ENCODE data around the gene ARHGEF28.

The ARHGEF28 gene

GRCh38 chr5:73654171-73654811 lies 28.3 kb downstream of the ARHGEF28 start:
- no peak for DNase-seq (ENCODE audit: low read depth)

GRCh38 chr5:73654819-73655318 lies 28.9 kb downstream of the ARHGEF28 start:
- DNase-seq (ENCODE audit: low read depth): no peak

GRCh38 chr5:73655521-73656160 lies 29.6 kb downstream of the ARHGEF28 start:
- no peak for DNase-seq (ENCODE audit: low read depth)

GRCh38 chr5:73661753-73662152 lies 35.8 kb downstream of the ARHGEF28 start:
- DNase-seq (ENCODE audit: low read depth): no peak

- no peak for DNase-seq (ENCODE audit: low read depth)
These were observed 37.3 kb downstream of the ARHGEF28 start for GRCh38 chr5:73663161-73663859.

GRCh38 chr5:73663860-73664240 lies 37.9 kb downstream of the ARHGEF28 start:
- DNase-seq (ENCODE audit: low read depth): no peak

GRCh38 chr5:73664796-73665195 lies 38.8 kb downstream of the ARHGEF28 start:
- DNase-seq (ENCODE audit: low read depth): no peak

- DNase-seq (ENCODE audit: low read depth): no peak
These were observed 40.9 kb downstream of the ARHGEF28 start for GRCh38 chr5:73666891-73667290.

GRCh38 chr5:73668017-73668416 lies 42.0 kb downstream of the ARHGEF28 start:
- no peak for DNase-seq (ENCODE audit: low read depth)

- DNase-seq (ENCODE audit: low read depth): no peak
These were observed 42.6 kb downstream of the ARHGEF28 start for GRCh38 chr5:73668486-73669111.

- no peak for DNase-seq (ENCODE audit: low read depth)
These were observed 44.7 kb downstream of the ARHGEF28 start for GRCh38 chr5:73670731-73671130.

- DNase-seq (ENCODE audit: low read depth): no peak
These were observed 46.1 kb downstream of the ARHGEF28 start for GRCh38 chr5:73672132-73672531.

- DNase-seq (ENCODE audit: low read depth): no peak
These were observed 47.2 kb downstream of the ARHGEF28 start for GRCh38 chr5:73673161-73673591.

- DNase-seq (ENCODE audit: low read depth): no peak
These were observed 48.6 kb downstream of the ARHGEF28 start for GRCh38 chr5:73674669-73675004.

- no peak for DNase-seq (ENCODE audit: low read depth)
These were observed 52.3 kb downstream of the ARHGEF28 start for GRCh38 chr5:73678322-73678740.

- no peak for DNase-seq (ENCODE audit: low read depth)
These were observed 52.8 kb downstream of the ARHGEF28 start for GRCh38 chr5:73678807-73679206.

GRCh38 chr5:73682176-73682575 lies 56.2 kb downstream of the ARHGEF28 start:
- no peak for DNase-seq (ENCODE audit: low read depth)

- no peak for DNase-seq (ENCODE audit: low read depth)
These were observed 58.7 kb downstream of the ARHGEF28 start for GRCh38 chr5:73684691-73685090.

GRCh38 chr5:73686912-73687311 lies 60.9 kb downstream of the ARHGEF28 start:
- no peak for DNase-seq (ENCODE audit: low read depth)

GRCh38 chr5:73687357-73687756 lies 61.4 kb downstream of the ARHGEF28 start:
- no peak for DNase-seq (ENCODE audit: low read depth)

- DNase-seq (ENCODE audit: low read depth): no peak
These were observed 64.0 kb downstream of the ARHGEF28 start for GRCh38 chr5:73690015-73690414.

GRCh38 chr5:73691302-73692080 lies 65.5 kb downstream of the ARHGEF28 start:
- no peak for DNase-seq (ENCODE audit: low read depth)
